Hematopoietic multipotent progenitor cell treated with erythropoietin and hydrocortisone succinate and interleukin-3 and kit ligand, for 6 days (in vitro differentiated cells): ENCODE measurements around the gene XKR7.

Experiments used
- DNase-seq: peaks from one replicate; pipeline ENCODE4 v3.0.0-alpha.2; 2015

The XKR7 gene

GRCh38 chr20:32050851-32051556, 83.1 kb downstream of the XKR7 start:
- peak; percentile 46 for DNase-seq

- DNase-seq = no peak
Observed at GRCh38 chr20:32051720-32052089, 83.8 kb downstream of the XKR7 start.

GRCh38 chr20:32052090-32052777, 84.3 kb downstream of the XKR7 start, which contains the start of gene HCK:
HCK (plus strand) TSS chr20:32052242.
- DNase-seq = peak; percentile 53

- no peak for DNase-seq
Observed at GRCh38 chr20:32052778-32053362, 84.9 kb downstream of the XKR7 start.
